Suprapubic skin (tissue), 4 donors: Measurements from ENCODE around the gene RAPGEF2. TPM values are rescaled to one million over a fixed set of nuclear protein-coding genes. Genes with fewer than 3 reads are reported as not detected.

Source experiments
- DNase-seq, 2 donors: peaks; one replicate each; pipeline ENCODE4 v3.0.0-alpha.2; 2019; ENCODE audit warnings: low spot score in 2 of 2
- H3K27ac ChIP-seq: fragments of 200-600 bp; sonication (generic); one replicate; pipeline ENCODE4 v1.5.1; 2019
- H3K27me3 ChIP-seq: fragments of 200-600 bp; sonication (generic); one replicate; pipeline ENCODE4 v1.5.1; 2019
- H3K36me3 ChIP-seq: fragments of 200-600 bp; sonication (generic); one replicate; pipeline ENCODE4 v1.5.1; 2019
- H3K4me1 ChIP-seq: fragments of 200-600 bp; sonication (generic); one replicate; pipeline ENCODE4 v1.5.1; 2019
- H3K4me3 ChIP-seq: fragments of 200-600 bp; sonication (generic); one replicate; pipeline ENCODE4 v1.5.1; 2019; ENCODE audit warnings: mild to moderate bottlenecking
- H3K9me3 ChIP-seq: fragments of 200-600 bp; sonication (generic); one replicate; pipeline ENCODE4 v1.5.1; 2019
- EP300 ChIP-seq: sonication (generic); formaldehyde crosslinking; IDR thresholded peaks from one replicate; pipeline ENCODE4 v1.6.1; 2017; ENCODE audit warnings: antibody characterized with exemption
- POLR2A ChIP-seq, 2 donors: fragments of 450-650 bp; IDR thresholded peaks; one replicate each; pipeline ENCODE4 v1.6.1; 2017; ENCODE audit warnings: antibody characterized with exemption in 2 of 2, mild to moderate bottlenecking in 2 of 2, moderate library complexity in 2 of 2
- POLR2AphosphoS5 ChIP-seq, 3 donors: sonication (generic); formaldehyde crosslinking; IDR thresholded peaks; one replicate each; pipeline ENCODE4 v1.6.1; 2017; ENCODE audit warnings: antibody characterized with exemption in 3 of 3
- WGBS: methylation state at CpG from one replicate; pipeline ENCODE4 v1.1.5; 2018; 5-methylcytosine and 5-hydroxymethylcytosine counted together
- total RNA-seq, 4 donors: library from RNA; depleted of rRNA; stranded (reverse); fragments of >200 nt; gene quantifications; one replicate each; pipeline ENCODE4 v1.1.0, GENCODE V29; 2016
- TF ChIP-seq, protein P1 (sequence below), 2 donors: fragments of 200-600 bp in 1 of 2; fragments of 450-650 bp in 1 of 2; sonication (generic) in 1 of 2; IDR thresholded peaks; one replicate each; pipeline ENCODE4 v1.5.1; 2016 to 2019; ENCODE audit warnings: antibody characterized with exemption in 2 of 2, mild to moderate bottlenecking in 1 of 2, moderate library complexity in 1 of 2

The RAPGEF2 gene
- total RNA-seq, 4 donors from 2014 or later, result 31.3 to 62.4 (median 43.5) TPM

DNA sequence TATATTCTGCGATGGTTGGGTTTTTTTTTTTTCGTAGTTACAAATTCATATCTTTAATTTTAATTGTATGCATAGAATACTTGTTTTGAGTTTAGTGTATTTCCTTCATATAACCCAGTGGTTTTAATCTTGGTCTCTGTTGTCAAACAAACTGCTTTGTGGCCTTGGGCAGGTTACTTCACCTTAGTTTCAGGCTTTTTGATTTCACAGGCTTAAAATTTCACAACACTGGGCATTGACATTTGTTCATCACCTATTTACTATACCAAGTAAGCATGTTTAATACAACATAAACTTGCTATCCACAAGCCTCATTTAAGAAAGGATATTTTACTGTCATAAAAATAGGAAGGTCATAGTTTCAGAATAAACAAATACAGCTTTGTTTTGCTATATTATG is 14.7 kb downstream of the RAPGEF2 start:
- H3K27ac ChIP-seq, result no peak overlapping the region
- no peak for TF ChIP-seq POLR2A (IDR thresholded peaks at IDR 0.05)
- no peak for TF ChIP-seq EP300
- TF ChIP-seq, protein P1, sequence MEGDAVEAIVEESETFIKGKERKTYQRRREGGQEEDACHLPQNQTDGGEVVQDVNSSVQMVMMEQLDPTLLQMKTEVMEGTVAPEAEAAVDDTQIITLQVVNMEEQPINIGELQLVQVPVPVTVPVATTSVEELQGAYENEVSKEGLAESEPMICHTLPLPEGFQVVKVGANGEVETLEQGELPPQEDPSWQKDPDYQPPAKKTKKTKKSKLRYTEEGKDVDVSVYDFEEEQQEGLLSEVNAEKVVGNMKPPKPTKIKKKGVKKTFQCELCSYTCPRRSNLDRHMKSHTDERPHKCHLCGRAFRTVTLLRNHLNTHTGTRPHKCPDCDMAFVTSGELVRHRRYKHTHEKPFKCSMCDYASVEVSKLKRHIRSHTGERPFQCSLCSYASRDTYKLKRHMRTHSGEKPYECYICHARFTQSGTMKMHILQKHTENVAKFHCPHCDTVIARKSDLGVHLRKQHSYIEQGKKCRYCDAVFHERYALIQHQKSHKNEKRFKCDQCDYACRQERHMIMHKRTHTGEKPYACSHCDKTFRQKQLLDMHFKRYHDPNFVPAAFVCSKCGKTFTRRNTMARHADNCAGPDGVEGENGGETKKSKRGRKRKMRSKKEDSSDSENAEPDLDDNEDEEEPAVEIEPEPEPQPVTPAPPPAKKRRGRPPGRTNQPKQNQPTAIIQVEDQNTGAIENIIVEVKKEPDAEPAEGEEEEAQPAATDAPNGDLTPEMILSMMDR (IDR thresholded peaks at IDR 0.05), result no peak
- no peak for TF ChIP-seq POLR2AphosphoS5 (IDR thresholded peaks at IDR 0.05)

DNA sequence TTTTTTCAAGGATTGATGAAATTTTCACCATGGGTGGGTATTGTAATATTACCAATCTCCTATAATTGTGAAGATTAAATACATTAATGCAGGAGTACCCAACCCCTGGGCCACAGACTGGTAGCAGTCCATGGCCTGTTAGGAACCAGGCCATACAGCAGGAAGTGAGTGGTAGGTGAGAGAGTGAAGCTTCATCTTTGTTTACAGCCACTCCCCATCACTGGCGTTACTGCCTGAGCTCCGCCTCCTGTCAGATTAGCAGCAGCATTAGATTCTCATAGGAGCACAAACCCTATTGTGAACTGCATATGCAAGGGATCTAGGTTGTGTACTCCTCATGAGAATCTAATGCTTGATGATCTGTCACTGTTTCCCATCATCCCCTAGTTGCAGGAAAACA is 15.1 kb downstream of the RAPGEF2 start:
- H3K27ac ChIP-seq, result no peak overlapping the region
- no peak for DNase-seq
- H3K27me3 ChIP-seq, result no peaks in the 10 kb centered on the region
- no peaks in the 10 kb centered on the region for H3K36me3 ChIP-seq
- no peak overlapping the region for H3K4me3 ChIP-seq
- no peaks in the 10 kb centered on the region for H3K4me1 ChIP-seq
- no peaks in the 10 kb centered on the region for H3K9me3 ChIP-seq
- TF ChIP-seq, protein P1 (IDR thresholded peaks at IDR 0.05), result no peak
- no peak for TF ChIP-seq POLR2A (IDR thresholded peaks at IDR 0.05)
- no peak for TF ChIP-seq POLR2AphosphoS5 (IDR thresholded peaks at IDR 0.05)
- no peak for TF ChIP-seq EP300
- 55% methylated on average over 2 of the region's 2 CpGs for WGBS

More for the DNA sequence above, 14.7 kb downstream of the RAPGEF2 start:
- no peaks in the 10 kb centered on the region for H3K27me3 ChIP-seq
- H3K9me3 ChIP-seq, result no peaks in the 10 kb centered on the region
- WGBS, result 78% methylated on average over 2 of the region's 2 CpGs
- H3K36me3 ChIP-seq, result no peaks in the 10 kb centered on the region
- no peak for DNase-seq
- no peak overlapping the region for H3K4me3 ChIP-seq
- H3K4me1 ChIP-seq, result no peaks in the 10 kb centered on the region

DNA sequence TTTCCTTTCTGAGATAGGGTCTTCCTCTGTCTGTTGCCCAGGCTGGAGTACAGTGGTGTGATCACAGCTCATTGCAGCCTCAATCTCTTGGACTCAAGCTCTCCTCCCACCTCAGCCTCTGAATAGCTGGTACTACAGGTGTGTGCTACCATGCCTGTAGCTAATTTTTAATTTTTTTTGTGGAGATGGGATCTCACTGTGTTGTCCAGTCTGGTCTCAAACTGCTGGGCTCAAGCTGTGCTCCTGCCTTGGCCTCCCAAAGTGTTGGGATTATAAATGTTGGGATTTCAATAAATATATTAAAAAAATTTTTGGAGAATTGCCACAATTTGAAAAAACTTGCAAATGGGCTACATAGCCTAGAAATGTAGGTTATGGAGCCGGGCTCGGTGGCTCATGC is 18.5 kb downstream of the RAPGEF2 start:
- H3K36me3 ChIP-seq, result no peaks in the 10 kb centered on the region
- TF ChIP-seq EP300 (no peak), POLR2A (IDR thresholded peaks at IDR 0.05) (no peak), POLR2AphosphoS5 (IDR thresholded peaks at IDR 0.05) (no peak)
- TF ChIP-seq, protein P1 (IDR thresholded peaks at IDR 0.05), result no peak
- WGBS, result 98% methylated on average over 2 of the region's 2 CpGs
- H3K9me3 ChIP-seq, result no peaks in the 10 kb centered on the region
- H3K4me3 ChIP-seq, result no peak overlapping the region
- H3K4me1 ChIP-seq, result no peaks in the 10 kb centered on the region
- no peaks in the 10 kb centered on the region for H3K27me3 ChIP-seq
- no peak for DNase-seq
- no peak overlapping the region for H3K27ac ChIP-seq

DNA sequence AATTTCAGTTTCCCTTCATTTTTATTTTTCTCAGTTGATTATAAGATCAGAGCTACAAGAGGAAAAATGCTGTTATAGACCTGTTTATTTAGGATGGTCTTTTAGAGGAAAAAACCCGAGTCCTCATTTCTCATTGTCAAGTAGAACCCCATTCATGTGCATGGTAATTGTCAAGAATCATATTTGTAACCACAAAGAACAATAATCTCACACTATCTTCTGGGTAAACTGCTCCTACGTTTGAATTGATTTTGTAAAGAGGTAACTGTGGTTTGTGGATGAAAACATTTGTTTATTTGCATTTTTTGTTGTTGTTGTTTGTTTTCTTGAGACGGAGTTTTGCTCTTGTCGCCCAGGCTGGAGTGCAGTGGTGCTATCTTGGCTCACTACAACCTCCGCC is 23.8 kb downstream of the RAPGEF2 start:
- no peak overlapping the region for H3K27ac ChIP-seq
- H3K4me1 ChIP-seq, result peaks cover 3% of the 10 kb centered on the region
- whole genome bisulfite sequencing, result 93% methylated on average over 5 of the region's 5 CpGs
- no peaks in the 10 kb centered on the region for H3K9me3 ChIP-seq
- H3K36me3 ChIP-seq, result no peaks in the 10 kb centered on the region
- DNase-seq, result no peak
- H3K4me3 ChIP-seq, result no peak overlapping the region
- TF ChIP-seq, protein P1 (IDR thresholded peaks at IDR 0.05), result no peak
- TF ChIP-seq EP300 (no peak), POLR2A (IDR thresholded peaks at IDR 0.05) (no peak), POLR2AphosphoS5 (IDR thresholded peaks at IDR 0.05) (no peak)
- H3K27me3 ChIP-seq, result no peaks in the 10 kb centered on the region

DNA sequence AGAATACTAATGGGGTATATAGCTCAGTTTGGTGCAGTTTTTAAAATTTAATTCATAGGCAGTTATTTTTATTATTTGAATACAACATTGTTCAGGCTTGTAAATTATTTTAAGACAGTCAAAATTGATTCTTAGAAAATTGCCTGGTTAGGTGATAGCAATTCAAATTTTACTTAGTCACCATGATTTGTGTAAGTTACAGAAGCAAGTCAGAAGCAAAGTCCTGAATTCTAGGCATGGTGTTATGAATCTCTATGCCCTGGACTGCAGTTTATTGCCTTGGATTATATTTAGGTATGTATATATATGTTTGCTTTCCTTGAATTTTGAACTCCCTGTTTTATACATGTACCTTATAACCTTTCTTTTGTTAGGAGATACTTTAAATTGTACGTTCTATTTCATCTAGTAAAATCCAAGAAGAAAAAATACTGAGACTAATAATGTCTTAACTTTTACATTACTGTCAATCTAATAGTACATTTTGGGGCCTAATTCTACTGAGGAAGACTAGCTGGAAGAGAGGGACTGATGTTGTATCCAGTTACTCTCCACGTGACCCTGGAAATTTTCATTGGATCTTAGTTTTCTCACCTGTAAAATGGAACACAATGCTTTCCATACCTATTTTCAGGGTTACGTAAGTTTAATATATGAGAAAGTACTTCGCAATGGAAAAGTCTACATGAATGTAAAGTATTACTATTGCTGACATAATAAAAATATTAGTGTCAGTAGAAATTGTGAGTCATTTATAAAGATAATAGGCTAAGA is 25.1 kb downstream of the RAPGEF2 start:
- WGBS, result 95% methylated on average over 4 of the region's 4 CpGs
- DNase-seq, result no peak
- no peaks in the 10 kb centered on the region for H3K9me3 ChIP-seq
- no peaks in the 10 kb centered on the region for H3K36me3 ChIP-seq
- no peak overlapping the region for H3K4me3 ChIP-seq
- TF ChIP-seq POLR2AphosphoS5 (IDR thresholded peaks at IDR 0.05) (no peak), POLR2A (IDR thresholded peaks at IDR 0.05) (no peak), EP300 (no peak)
- TF ChIP-seq, protein P1 (IDR thresholded peaks at IDR 0.05), result no peak
- no peak overlapping the region for H3K27ac ChIP-seq
- H3K27me3 ChIP-seq, result no peaks in the 10 kb centered on the region
- peaks cover 9% of the 10 kb centered on the region for H3K4me1 ChIP-seq
